ENCODE results near the gene LCTL.

- no peak for TF ChIP-seq HDAC2 (IDR thresholded peaks at IDR 0.05; ENCODE audit: borderline replicate concordance in 1 of 2, low read depth in 2 of 2, low read length in 2 of 2)
- TF ChIP-seq CTCF (IDR thresholded peaks at IDR 0.05; ENCODE audit: control extremely low read depth in 1 of 3, insufficient read depth in 1 of 3, low read depth in 1 of 3, low read length in 3 of 3): no peak
- TF ChIP-seq CBX8 (IDR thresholded peaks at IDR 0.05; ENCODE audit: borderline replicate concordance, low read depth, low read length): no peak
- TF ChIP-seq TAF1 (IDR thresholded peaks at IDR 0.05; ENCODE audit: low read depth, low read length): no peak
- no peak for TF ChIP-seq CHD1 (IDR thresholded peaks at IDR 0.05; ENCODE audit: low read depth, low read length)
- TF ChIP-seq POLR2AphosphoS5 (IDR thresholded peaks at IDR 0.05; ENCODE audit: low read depth, low read length): no peak
- no peak for TF ChIP-seq EZH2 (IDR thresholded peaks at IDR 0.05; ENCODE audit: low read depth, low read length, severe bottlenecking)
- TF ChIP-seq SP1 (IDR thresholded peaks at IDR 0.05; ENCODE audit: low read depth, low read length): no peak
- no peak for TF ChIP-seq KDM1A (IDR thresholded peaks at IDR 0.05; ENCODE audit: borderline replicate concordance, low read length)
- no peak for TF ChIP-seq MAX (IDR thresholded peaks at IDR 0.05)
- no peak for TF ChIP-seq SP4 (IDR thresholded peaks at IDR 0.05; ENCODE audit: low read length)
Observed at GRCh38 chr15:66608159-66608558, 42.4 kb upstream of the LCTL start.

All from H1 (cell line).